VCaP (cell line): ENCODE results near the gene UGT2B28.
"Not testable (repeated sequence)": the region's sequence is repeated elsewhere in the genome, so short reads cannot be mapped to it uniquely, and the experiment has no call there.

ENCODE experiments used
- H3K27ac ChIP-seq: fragments of 450-650 bp; 2 replicates; pipeline ENCODE4 v1.5.1; 2017
- TF ChIP-seq, protein P1 (sequence below): fragments of 450-650 bp; conservative IDR thresholded peaks from 2 replicates; pipeline ENCODE4 v1.5.1; 2017; ENCODE audit warnings: mild to moderate bottlenecking, moderate library complexity

The UGT2B28 gene

DNA sequence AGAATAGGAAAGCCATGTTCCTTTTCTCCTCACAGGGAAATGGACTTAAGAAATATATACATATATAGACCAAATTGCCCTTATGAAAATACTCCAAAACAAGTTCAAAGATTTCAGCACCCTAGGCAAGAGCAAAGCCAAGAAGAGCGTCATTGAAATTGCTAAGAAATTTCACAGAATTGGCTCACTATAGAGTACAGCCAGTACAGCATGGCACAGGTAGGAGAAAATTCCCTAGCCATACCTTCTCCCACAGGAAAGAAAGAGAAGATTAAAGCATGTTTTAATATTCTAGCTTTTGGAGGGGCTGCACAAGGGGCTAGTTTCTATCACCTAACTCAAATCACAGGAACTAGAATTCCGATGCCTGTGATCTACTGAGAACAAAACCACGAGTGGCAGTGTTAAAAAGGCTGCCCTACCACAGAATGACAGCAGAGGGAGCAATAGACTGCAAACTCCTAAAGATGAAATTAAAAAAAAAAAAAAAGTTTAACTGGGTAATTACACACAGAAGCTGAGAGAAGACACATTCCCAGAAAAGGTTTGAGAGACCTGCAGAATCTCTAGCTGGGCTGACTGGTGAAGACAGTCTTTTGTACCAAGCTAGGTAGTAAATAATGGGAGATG is 37.5 kb downstream of the UGT2B28 start:
- TF ChIP-seq, protein P1, sequence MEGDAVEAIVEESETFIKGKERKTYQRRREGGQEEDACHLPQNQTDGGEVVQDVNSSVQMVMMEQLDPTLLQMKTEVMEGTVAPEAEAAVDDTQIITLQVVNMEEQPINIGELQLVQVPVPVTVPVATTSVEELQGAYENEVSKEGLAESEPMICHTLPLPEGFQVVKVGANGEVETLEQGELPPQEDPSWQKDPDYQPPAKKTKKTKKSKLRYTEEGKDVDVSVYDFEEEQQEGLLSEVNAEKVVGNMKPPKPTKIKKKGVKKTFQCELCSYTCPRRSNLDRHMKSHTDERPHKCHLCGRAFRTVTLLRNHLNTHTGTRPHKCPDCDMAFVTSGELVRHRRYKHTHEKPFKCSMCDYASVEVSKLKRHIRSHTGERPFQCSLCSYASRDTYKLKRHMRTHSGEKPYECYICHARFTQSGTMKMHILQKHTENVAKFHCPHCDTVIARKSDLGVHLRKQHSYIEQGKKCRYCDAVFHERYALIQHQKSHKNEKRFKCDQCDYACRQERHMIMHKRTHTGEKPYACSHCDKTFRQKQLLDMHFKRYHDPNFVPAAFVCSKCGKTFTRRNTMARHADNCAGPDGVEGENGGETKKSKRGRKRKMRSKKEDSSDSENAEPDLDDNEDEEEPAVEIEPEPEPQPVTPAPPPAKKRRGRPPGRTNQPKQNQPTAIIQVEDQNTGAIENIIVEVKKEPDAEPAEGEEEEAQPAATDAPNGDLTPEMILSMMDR = peak; percentile 83
- not testable (repeated sequence) for H3K27ac ChIP-seq

DNA sequence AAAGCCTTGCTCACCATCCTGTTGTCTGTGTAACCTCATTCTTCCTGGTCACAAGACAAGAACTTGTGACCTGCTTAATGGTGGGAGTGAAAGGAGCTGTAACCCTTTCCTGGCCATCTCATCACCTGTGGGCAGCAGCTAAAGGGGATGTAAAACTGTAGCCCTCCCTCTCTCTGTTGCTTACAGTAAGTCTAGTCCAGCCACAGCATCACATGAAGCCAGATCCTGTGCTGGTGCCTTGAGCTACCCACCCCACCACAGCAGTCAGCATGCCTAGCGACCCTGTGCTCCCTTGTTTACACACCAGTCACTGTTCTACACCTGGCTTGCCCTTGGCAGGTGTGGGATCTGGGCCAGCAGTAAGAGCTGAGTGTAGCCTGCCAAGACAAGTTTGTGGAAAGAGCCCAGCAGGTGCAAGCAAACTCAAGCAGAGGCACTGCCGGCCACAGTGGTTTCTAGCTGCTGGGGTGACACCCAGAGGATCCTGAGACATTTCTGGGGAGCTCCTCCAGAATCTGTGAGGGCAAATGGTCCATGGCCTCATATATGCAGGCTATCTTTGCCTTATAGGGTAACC is 41.0 kb downstream of the UGT2B28 start:
- TF ChIP-seq, protein P1 = 0 out of 2 replicates have a peak, but pooled peaks have one; percentile 8
- H3K27ac ChIP-seq = peak overlapping the region; percentile 74

DNA sequence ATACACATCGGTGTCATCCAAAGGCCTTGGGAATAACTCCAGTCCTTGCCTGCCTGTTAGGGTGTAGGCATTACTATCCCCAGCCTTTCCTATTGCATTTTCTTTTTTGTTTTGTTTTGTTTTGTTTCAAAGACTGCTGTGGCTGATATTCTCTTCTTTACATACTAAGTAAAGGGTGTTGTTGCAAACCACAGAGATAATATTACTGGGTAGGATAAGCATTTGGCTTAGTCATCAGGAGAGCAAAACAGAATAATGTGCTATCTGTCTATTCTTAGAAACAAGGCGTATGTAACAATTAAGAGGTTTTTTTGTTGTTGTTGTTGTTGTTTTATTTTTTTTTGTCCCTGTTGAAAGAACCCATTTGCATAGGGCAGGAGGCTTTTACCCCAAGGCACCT is 41.8 kb downstream of the UGT2B28 start:
- TF ChIP-seq, protein P1 = no peak
- H3K27ac ChIP-seq = peak overlapping the region; percentile 74

DNA sequence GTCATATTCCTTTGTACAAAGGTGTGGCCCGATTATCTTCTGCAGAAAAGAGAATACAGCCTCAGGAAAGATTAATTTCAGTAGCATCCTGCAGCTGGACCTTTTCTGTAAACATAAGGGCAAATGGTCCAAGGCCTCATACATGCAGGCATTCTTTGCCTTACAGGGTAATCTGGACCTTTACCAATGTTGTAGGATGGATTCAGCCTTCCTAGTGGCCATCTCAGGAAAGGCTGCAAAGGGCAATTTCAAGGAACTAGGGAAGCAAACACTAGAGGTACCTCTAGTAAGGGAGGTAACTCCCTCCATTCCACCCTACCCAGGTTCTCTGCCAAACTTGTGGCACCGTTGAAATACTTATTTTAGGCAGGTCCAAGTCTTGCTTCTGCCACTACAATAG is 43.0 kb downstream of the UGT2B28 start:
- H3K27ac ChIP-seq = no peak overlapping the region
- TF ChIP-seq, protein P1 = no peak

DNA sequence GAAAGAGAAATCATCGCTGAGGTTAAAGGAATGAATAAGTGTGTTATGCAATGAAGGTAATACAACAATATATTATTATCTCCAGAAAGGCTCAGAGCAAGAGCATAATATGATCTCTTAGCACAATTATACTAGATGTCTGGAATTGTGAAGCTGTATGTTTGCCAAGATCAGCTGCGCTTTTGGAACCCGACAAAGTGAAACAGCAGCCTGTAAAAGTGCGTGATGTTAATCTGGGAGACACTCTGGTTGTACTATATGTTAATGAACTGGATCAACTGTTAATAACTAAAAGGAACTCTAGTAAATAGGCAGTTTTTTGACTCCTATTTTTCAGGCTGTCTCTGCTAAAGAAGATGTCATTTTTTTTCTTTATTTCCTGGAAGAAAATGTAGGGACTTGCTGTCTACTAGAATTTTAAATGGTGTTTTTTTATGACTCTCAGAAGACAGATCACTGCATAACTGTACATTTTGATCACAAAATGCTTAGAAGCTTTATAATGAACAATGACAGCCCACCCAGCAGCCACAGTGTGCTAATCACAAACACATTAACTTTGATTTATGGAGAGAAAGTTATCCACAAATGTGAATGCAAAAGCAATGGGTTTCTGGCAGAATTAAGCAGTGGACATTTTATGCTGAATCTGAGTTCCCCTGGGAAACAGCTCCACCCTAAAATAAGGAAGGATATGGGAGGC is 50.2 kb downstream of the UGT2B28 start:
- TF ChIP-seq, protein P1 = no peak
- no peak overlapping the region for H3K27ac ChIP-seq

DNA sequence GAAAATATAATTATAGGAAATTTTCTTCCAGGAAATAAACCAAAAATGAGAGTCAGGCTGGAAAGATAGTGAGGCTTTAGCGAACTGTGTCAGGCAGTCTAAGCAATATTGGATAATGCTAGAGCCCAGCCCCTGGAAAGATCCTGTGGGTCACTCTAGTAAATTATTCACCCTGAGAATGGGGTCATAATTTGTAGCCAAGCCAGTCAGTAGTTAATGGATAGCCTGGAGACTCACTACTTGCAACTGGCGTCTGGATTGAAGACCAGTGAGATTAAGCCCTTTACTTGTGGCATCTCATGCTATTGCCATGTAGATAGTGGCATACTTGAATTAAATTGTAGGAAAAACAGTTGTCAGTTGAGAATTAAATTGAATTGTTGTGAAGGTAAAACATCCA is 51.0 kb downstream of the UGT2B28 start:
- not testable (repeated sequence) for H3K27ac ChIP-seq

DNA sequence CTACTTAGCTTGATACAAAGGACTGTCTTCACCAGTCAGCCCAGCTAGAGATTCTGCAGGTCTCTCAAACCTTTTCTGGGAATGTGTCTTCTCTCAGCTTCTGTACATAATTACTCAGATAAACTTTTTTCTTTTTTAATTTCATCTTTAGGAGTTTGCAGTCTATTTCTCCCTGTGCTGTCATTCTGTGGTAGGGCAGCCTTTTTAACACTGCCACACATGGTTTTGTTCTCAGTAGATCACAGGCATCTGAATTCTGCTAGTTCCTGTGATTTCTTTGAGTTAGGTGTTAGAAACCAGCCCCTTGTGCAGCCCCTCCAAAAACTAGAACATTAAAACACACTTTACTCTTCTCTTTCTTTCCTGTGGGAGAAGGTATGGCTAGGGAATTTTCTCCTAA is 55.2 kb downstream of the UGT2B28 start:
- TF ChIP-seq, protein P1 = peak; percentile 59
- not testable (repeated sequence) for H3K27ac ChIP-seq

DNA sequence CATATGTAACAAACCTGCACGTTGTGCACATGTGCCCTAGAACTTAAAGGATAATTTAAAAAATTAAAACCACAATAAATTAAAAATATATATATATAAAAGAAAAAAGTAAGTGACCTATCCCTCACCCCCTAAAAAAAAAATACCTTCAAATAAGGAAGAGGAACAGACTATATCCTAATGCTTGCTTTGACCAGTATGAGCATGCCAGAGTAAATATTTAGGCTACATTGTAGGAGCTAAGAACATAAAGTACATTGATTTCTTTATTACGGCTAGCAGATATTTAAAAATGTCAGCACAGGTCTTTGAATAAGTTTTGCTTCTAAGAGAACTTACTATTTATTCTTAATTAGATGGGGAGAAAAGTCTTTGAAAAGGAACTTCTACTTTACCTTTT is 62.8 kb downstream of the UGT2B28 start:
- H3K27ac ChIP-seq = peak overlapping the region; percentile 59

DNA sequence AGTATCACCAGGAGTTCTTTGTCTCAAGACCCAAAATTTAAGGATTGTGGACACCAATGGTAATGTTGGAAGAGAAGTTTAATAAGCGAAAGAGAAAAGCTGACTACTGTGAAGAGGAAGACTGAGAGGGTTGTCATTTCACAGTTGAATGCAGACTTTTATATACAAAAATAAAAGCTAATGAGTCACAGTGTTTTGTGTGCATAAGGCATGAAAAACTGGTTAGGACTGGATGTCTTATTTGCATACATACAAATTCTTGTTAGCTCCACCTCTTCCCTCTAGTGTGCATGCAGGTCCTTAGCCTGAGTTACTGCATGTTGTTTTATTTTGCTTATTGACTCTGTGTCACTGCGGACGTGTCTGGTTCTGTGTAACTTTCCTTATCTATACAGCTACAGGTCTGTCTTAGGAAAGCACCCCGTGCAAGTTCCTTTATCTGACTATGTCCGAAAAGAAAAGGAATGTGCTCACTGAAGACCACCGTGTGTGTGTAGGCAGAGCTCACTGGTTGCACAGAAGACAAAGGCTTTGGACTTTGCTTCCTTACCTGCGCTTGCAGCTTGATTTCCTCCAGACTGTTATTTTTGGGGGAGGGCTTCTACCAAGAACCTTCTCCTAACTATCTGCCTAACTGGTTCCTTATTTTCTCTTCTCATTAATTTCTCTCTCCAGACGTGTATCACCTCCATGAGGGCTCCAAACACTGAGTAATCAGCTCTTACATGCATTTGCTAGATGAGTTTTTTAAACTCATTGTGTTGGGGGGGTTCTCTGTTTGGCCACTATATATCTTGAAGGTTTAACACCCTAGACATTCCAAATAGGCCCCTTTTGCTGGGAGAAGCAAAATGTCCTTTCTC is 63.5 kb downstream of the UGT2B28 start:
- peak overlapping the region; percentile 59 for H3K27ac ChIP-seq
